ENCODE results near the gene ACOT9. TPM values are rescaled to one million over a fixed set of nuclear protein-coding genes. Genes with fewer than 3 reads are reported as not detected.
"Not testable (repeated sequence)": the region's sequence is repeated elsewhere in the genome, so short reads cannot be mapped to it uniquely, and the experiment has no call there.

ACOT9 gene
- total and polyA plus RNA-seq, 5 donors from 2014 or later: 20.0 to 51.6 (median 26.3) TPM

GRCh38 chrX:23661671-23662070 is 81.4 kb downstream of the ACOT9 start:
- H3K4me3 ChIP-seq (ENCODE audit: low read depth, low read length): no peak overlapping the region
- H3K9me3 ChIP-seq (ENCODE audit: control insufficient read depth in 2 of 2, low read length in 2 of 2): no peaks in the 10 kb centered on the region
- peaks cover 16% of the 10 kb centered on the region for H3K4me1 ChIP-seq (ENCODE audit: control insufficient read depth, insufficient read depth, low read length, poor library complexity, severe bottlenecking)
- H3K27me3 ChIP-seq (ENCODE audit: control insufficient read depth, insufficient read depth, low read length): no peaks in the 10 kb centered on the region
- Mint-ChIP-seq H3K27me3 (no peaks in the 10 kb centered on the region), H3K27ac (peak overlapping the region in 1 of 3 donors; percentile 2), H3K9me3 (peaks cover 0 to 2% (median 0%) of the 10 kb centered on the region in 7 donors), H3K4me3 (peak overlapping the region in 1 of 4 donors; percentile 50), H3K4me1 (peaks cover 12 to 27% (median 20%) of the 10 kb centered on the region in 4 donors), H3K36me3 (no peaks in the 10 kb centered on the region)
- DNase-seq (no peak), ATAC-seq (ENCODE audit: low read depth in 2 of 2) (no peak)
- no peaks in the 10 kb centered on the region for H3K36me3 ChIP-seq (ENCODE audit: control insufficient read depth, insufficient read depth, low read length)
- peak overlapping the region; percentile 43 for H3K27ac ChIP-seq (ENCODE audit: insufficient read depth, low read length, poor library complexity, severe bottlenecking)

- no peak for ATAC-seq (ENCODE audit: low read depth in 2 of 2)
- peaks cover 16% of the 10 kb centered on the region for H3K4me1 ChIP-seq (ENCODE audit: control insufficient read depth, insufficient read depth, low read length, poor library complexity, severe bottlenecking)
- H3K27ac Mint-ChIP-seq: peak overlapping the region in 1 of 3 donors; percentile 52
- H3K4me1 Mint-ChIP-seq: peaks cover 12 to 20% (median 19%) of the 10 kb centered on the region in 4 donors
- H3K9me3 ChIP-seq (ENCODE audit: control insufficient read depth in 2 of 2, low read length in 2 of 2): no peaks in the 10 kb centered on the region
- no peaks in the 10 kb centered on the region for H3K27me3 ChIP-seq (ENCODE audit: control insufficient read depth, insufficient read depth, low read length)
- peaks cover 0 to 2% (median 0%) of the 10 kb centered on the region in 7 donors for H3K9me3 Mint-ChIP-seq
- H3K27me3 Mint-ChIP-seq: no peaks in the 10 kb centered on the region
- H3K27ac ChIP-seq (ENCODE audit: insufficient read depth, low read length, poor library complexity, severe bottlenecking): no peak overlapping the region
- DNase-seq: no peak
- no peaks in the 10 kb centered on the region for H3K36me3 Mint-ChIP-seq
- no peak overlapping the region for H3K4me3 ChIP-seq (ENCODE audit: low read depth, low read length)
- no peak overlapping the region for H3K4me3 Mint-ChIP-seq
- no peaks in the 10 kb centered on the region for H3K36me3 ChIP-seq (ENCODE audit: control insufficient read depth, insufficient read depth, low read length)
Observed at GRCh38 chrX:23660766-23661132, 82.3 kb downstream of the ACOT9 start.

GRCh38 chrX:23660083-23660765 is 82.9 kb downstream of the ACOT9 start:
- not testable (repeated sequence) for H3K36me3 Mint-ChIP-seq; H3K4me3 Mint-ChIP-seq; H3K27me3 ChIP-seq (ENCODE audit: control insufficient read depth, insufficient read depth, low read length); H3K36me3 ChIP-seq (ENCODE audit: control insufficient read depth, insufficient read depth, low read length); H3K9me3 ChIP-seq (ENCODE audit: control insufficient read depth in 2 of 2, low read length in 2 of 2); H3K4me3 ChIP-seq (ENCODE audit: low read depth, low read length); H3K27me3 Mint-ChIP-seq; H3K9me3 Mint-ChIP-seq; H3K27ac ChIP-seq (ENCODE audit: insufficient read depth, low read length, poor library complexity, severe bottlenecking); DNase-seq; ATAC-seq (ENCODE audit: low read depth in 2 of 2)
- Mint-ChIP-seq H3K4me1 (peaks cover 12 to 20% (median 18%) of the 10 kb centered on the region in 4 donors), H3K27ac (peak overlapping the region in 1 of 3 donors; percentile 52)
- H3K4me1 ChIP-seq (ENCODE audit: control insufficient read depth, insufficient read depth, low read length, poor library complexity, severe bottlenecking): peaks cover 16% of the 10 kb centered on the region

GRCh38 chrX:23659339-23659738 is 83.7 kb downstream of the ACOT9 start:
- Mint-ChIP-seq H3K27ac (peak overlapping the region in 1 of 3 donors; percentile 32), H3K36me3 (no peaks in the 10 kb centered on the region), H3K4me1 (peaks cover 12 to 20% (median 18%) of the 10 kb centered on the region in 4 donors), H3K27me3 (no peaks in the 10 kb centered on the region), H3K9me3 (peaks cover 0 to 2% (median 0%) of the 10 kb centered on the region in 7 donors), H3K4me3 (no peak overlapping the region)
- H3K4me3 ChIP-seq (ENCODE audit: low read depth, low read length): no peak overlapping the region
- H3K27ac ChIP-seq (ENCODE audit: insufficient read depth, low read length, poor library complexity, severe bottlenecking): no peak overlapping the region
- ATAC-seq (ENCODE audit: low read depth in 2 of 2): no peak
- H3K9me3 ChIP-seq (ENCODE audit: control insufficient read depth in 2 of 2, low read length in 2 of 2): no peaks in the 10 kb centered on the region
- H3K27me3 ChIP-seq (ENCODE audit: control insufficient read depth, insufficient read depth, low read length): no peaks in the 10 kb centered on the region
- H3K36me3 ChIP-seq (ENCODE audit: control insufficient read depth, insufficient read depth, low read length): no peaks in the 10 kb centered on the region
- H3K4me1 ChIP-seq (ENCODE audit: control insufficient read depth, insufficient read depth, low read length, poor library complexity, severe bottlenecking): peaks cover 16% of the 10 kb centered on the region
- no peak for DNase-seq

- Histone ChIP-seq H3K36me3 (ENCODE audit: control insufficient read depth, insufficient read depth, low read length) (no peaks in the 10 kb centered on the region), H3K27ac (ENCODE audit: insufficient read depth, low read length, poor library complexity, severe bottlenecking) (no peak overlapping the region), H3K4me3 (ENCODE audit: low read depth, low read length) (no peak overlapping the region), H3K27me3 (ENCODE audit: control insufficient read depth, insufficient read depth, low read length) (no peaks in the 10 kb centered on the region), H3K4me1 (ENCODE audit: control insufficient read depth, insufficient read depth, low read length, poor library complexity, severe bottlenecking) (peaks cover 6% of the 10 kb centered on the region), H3K9me3 (ENCODE audit: control insufficient read depth in 2 of 2, low read length in 2 of 2) (no peaks in the 10 kb centered on the region)
- Mint-ChIP-seq H3K4me3 (no peak overlapping the region), H3K27ac (no peak overlapping the region), H3K4me1 (peaks cover 4 to 7% (median 6%) of the 10 kb centered on the region in 4 donors), H3K36me3 (no peaks in the 10 kb centered on the region), H3K9me3 (peaks cover 0 to 2% (median 0%) of the 10 kb centered on the region in 7 donors), H3K27me3 (no peaks in the 10 kb centered on the region)
- ATAC-seq (ENCODE audit: low read depth in 2 of 2) (no peak), DNase-seq (no peak)
Observed at GRCh38 chrX:23656684-23657083, 86.4 kb downstream of the ACOT9 start.

GRCh38 chrX:23656091-23656490 is 87.0 kb downstream of the ACOT9 start:
- Histone ChIP-seq H3K4me1 (ENCODE audit: control insufficient read depth, insufficient read depth, low read length, poor library complexity, severe bottlenecking) (peaks cover under 1% of the 10 kb centered on the region), H3K27me3 (ENCODE audit: control insufficient read depth, insufficient read depth, low read length) (no peaks in the 10 kb centered on the region), H3K27ac (ENCODE audit: insufficient read depth, low read length, poor library complexity, severe bottlenecking) (no peak overlapping the region), H3K4me3 (ENCODE audit: low read depth, low read length) (no peak overlapping the region), H3K36me3 (ENCODE audit: control insufficient read depth, insufficient read depth, low read length) (no peaks in the 10 kb centered on the region), H3K9me3 (ENCODE audit: control insufficient read depth in 2 of 2, low read length in 2 of 2) (no peaks in the 10 kb centered on the region)
- H3K27ac Mint-ChIP-seq: no peak overlapping the region
- DNase-seq (no peak), ATAC-seq (ENCODE audit: low read depth in 2 of 2) (no peak)
- peaks cover 0 to 1% (median under 1%) of the 10 kb centered on the region in 4 donors for H3K4me1 Mint-ChIP-seq
- peaks cover 0 to 2% (median 0%) of the 10 kb centered on the region in 7 donors for H3K9me3 Mint-ChIP-seq
- H3K4me3 Mint-ChIP-seq: peak overlapping the region in 1 of 4 donors; percentile 83
- no peaks in the 10 kb centered on the region for H3K27me3 Mint-ChIP-seq
- no peaks in the 10 kb centered on the region for H3K36me3 Mint-ChIP-seq

Other genes with a start within 250 kb of the ACOT9 start
- 7.9 TPM for gene PRDX4, start 75.8 kb downstream of the ACOT9 start, total RNA-seq
- gene PRDX4, start 75.8 kb downstream of the ACOT9 start, polyA plus RNA-seq: 10 to 100 TPM; 42.6 to 58.2 (median 49.2) TPM
- gene SAT1, start 39.9 kb upstream of the ACOT9 start, total RNA-seq: 939 TPM
- 100 to 1,000 TPM; 186 to 295 (median 255) TPM for gene SAT1, start 39.9 kb upstream of the ACOT9 start, polyA plus RNA-seq
- 13.5 TPM for gene APOO, start 164.7 kb upstream of the ACOT9 start, total RNA-seq
- 10 to 100 TPM; 13.9 to 20.9 (median 15.2) TPM for gene APOO, start 164.7 kb upstream of the ACOT9 start, polyA plus RNA-seq
- gene CXorf58, start 164.7 kb upstream of the ACOT9 start, total RNA-seq: not detected
- not detected for gene CXorf58, start 164.7 kb upstream of the ACOT9 start, polyA plus RNA-seq